DND-41 (cell line): ENCODE measurements around the gene SAG.

ENCODE experiments used
- CTCF ChIP-seq: IDR thresholded peaks from 2 replicates; pipeline ENCODE4 v1.5.1; 2012; ENCODE audit warnings: borderline replicate concordance, low read length, moderate library complexity, mild to moderate bottlenecking; ENCODE audit not compliant: poor library complexity, severe bottlenecking; ENCODE audit errors: extremely low read depth
- EZH2 ChIP-seq: IDR thresholded peaks from 3 replicates; pipeline ENCODE4 v1.6.1; 2012; ENCODE audit warnings: borderline replicate concordance, low read depth, mild to moderate bottlenecking, moderate library complexity, low read length, inconsistent platforms; ENCODE audit not compliant: severe bottlenecking

GRCh38 chr2:233367586-233367985 is 60.0 kb downstream of the SAG start:
- no peak for TF ChIP-seq CTCF
- TF ChIP-seq EZH2 = no peak
